Activated CD4-positive, alpha-beta T cell treated with anti-CD3 and anti-CD28 coated beads, Interleukin-2, amount 50 U/mL, for 24 hours (primary cell): Measurements from ENCODE around the gene PHLDA2.

Experiments used
- DNase-seq, 2 donors: peaks; one replicate each; pipeline ENCODE4 v3.0.0-alpha.2; 2020; ENCODE audit warnings: low read depth in 1 of 2, low spot score in 1 of 2

PHLDA2 gene

DNA sequence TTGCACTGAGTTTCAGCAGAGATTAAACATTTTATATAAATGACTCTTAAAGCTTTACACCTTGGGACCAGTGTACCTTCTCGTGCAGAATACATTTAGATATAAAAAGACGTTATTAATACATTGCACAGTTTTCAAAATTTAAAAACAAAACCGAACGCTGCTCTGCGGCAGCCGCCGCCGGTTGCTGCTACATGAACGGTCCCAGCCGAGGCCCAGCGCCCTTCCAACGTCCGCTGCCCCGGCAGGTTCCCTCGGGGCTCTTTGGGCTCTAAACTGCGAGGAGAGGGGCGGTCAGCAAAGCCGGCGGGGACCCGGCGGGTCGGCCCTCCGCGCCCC, 45.6 kb downstream of the PHLDA2 start:
- no peak for DNase-seq

DNA sequence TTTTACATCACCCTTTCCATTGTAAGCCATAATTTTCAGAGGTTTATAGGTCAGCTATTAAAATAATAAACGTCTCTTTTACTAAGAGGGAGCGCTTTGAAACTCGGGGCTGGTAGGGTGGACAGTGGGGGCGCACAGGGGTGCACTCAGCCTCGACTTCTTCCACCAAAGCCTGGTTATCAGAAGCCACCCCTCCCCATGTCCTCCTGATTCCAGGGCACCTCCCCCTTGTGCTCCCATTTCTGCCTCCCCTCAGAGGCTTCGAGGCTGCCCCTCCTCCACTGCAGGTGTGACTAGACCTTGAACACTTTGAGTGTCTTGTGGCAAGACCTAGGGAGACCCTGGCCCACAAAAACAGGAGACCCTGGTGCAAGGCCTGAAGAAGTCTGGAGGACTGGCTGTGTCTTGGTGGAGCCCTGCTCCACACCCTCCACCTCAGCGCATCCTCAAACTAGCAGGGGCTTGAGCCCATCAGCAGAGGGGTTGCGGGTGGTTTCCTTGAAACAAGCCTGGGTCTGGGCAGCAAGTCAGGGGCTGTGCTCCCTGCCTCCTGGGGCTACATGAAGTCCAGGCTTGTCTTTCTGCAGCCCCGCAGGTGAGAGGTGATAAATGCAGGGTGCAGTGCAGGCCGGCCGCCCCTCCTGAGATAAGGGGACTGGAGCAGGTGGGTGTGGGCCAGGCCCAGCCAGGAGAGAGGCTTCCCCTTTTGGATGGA, 46.7 kb downstream of the PHLDA2 start:
- no peak for DNase-seq

DNA sequence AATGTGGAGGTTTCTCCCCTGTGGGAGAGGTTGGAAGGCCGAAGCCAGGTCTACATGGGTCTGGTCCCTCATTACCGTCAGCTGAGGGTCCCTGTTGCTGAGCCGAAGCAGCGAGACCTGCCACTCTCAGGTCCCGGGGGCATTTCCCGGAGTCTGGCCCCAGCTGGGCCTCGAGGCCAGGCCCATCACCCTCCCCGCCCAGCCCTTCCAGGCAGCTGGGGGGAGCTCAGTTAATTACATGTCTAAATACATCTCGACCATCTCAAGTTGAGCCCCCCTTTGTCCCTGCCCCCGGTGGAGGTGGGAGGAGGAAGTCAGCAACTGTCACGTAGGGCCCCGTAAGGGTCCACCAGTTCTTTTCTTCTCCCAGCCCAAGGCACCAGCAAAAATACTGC, 47.2 kb downstream of the PHLDA2 start:
- no peak for DNase-seq

DNA sequence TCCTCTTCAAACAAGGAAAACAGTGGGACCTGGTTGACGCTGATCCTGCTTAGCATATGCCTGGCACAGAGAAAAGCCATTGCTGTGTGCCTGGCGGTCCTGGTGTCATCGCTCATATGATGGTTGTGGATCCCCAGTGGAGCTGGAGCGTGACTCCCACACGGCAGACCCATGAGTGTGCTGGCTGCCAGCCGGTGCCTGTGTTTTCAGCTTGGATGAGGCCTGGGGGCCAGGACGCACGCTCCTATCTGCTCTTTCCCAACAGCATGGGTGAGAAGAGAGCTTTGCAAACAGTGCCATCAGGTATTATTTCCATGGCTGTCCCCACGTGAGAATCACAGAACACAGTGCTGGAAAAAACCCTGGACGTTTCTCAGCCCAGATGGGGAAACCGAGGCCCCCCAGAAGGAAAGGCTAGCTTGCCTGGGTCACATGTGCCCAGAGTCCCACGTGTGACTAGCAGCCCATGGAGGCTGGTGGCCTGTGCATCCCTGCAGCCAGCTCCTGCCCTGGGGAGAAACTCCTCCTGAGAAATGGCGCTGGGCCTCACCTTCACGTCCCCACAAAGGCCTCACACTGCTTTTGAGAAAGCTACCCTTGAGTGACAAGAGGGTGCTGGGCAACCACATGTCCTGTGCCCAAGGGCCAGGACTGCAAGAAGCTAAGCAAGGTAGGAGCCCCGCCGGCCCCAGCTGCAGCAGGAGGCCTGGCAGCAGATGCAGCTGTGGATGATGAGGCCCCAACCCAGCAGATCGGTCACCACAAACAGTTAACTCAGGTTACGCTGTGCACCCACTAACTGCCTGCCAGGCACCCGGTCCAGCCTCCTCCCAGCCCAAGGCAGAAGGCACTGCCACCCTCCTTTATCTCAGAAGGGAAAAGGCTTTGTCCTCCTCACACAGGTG, 47.9 kb downstream of the PHLDA2 start:
- no peak for DNase-seq

DNA sequence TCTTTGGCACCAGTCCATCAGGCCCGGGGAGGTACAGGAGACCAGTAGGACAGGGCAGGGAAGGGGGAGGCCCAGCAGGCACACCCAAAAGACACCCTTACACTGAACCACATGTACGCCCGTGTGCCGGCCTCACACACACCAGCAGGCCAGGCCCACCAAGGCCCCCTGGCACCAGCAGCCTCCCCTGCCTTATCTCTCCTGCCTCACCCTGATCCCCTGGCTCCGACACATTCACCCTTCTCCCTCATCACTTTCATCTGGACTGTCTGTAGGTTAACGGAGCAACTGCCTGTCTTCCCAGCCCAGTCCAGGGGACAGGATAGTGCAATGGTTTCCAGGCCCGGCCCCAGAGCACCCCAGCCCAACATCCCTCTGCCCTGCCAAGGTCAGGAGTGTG, 48.6 kb downstream of the PHLDA2 start:
- DNase-seq, result no peak

DNA sequence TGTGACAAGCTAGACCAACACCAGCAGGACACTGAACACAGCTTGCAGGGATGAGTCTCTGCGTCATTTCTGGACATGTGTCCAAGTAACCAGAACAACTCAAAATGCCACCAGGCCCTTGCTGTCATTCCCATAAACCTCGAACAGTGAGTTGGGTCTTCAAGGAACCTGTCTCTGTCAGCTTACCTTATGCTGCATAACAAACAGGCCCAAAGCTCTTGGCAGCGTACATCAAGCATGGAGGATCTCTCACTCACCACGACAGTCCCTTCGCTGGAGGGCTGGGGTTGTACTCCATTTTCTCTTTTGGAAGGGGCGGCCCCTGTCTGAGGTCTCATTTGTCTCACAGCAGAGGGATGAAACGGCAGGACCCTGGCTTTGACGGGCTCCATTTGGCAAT, 50.4 kb downstream of the PHLDA2 start:
- no peak for DNase-seq
